ENCODE data around the gene MAPRE2.

DNA sequence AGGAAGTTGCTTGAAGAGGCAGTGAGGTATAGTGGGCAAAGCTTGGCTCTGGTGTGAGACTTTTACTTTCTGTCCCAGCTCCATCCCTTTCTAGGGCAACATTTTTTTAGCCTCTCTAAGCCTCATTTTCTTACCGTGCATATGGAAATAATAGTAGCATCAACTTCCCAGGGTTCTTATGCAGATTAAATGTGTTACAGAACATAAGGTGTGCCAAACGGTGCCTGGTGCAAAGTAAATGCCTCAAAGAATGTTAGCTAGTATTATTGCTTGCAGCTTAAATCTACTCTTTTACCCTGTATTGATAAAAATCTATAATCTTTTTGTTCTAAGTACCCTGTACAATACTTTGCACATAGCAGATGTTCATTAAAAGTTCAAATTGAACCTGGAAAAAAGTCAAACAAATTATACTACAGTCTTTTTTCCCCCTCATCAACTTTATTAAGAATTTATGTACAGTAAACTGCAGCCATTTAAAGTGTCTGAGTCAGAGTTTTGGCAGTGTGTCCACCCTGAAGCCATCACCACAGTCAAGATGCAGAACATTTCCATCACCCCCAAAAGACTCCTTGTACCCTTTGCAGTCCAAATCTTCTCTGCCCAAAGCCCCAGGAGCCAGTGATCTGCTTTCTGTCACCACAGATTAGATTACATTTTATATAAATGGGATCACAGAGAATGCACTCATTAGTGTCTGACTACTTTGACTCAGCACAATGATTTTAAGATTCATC lies 10.6 kb downstream of the MAPRE2 start:
- TF ChIP-seq POLR2AphosphoS5 (IDR thresholded peaks at IDR 0.05): peak in 1 of 2 donors; percentile 22
- TF ChIP-seq, protein P1, sequence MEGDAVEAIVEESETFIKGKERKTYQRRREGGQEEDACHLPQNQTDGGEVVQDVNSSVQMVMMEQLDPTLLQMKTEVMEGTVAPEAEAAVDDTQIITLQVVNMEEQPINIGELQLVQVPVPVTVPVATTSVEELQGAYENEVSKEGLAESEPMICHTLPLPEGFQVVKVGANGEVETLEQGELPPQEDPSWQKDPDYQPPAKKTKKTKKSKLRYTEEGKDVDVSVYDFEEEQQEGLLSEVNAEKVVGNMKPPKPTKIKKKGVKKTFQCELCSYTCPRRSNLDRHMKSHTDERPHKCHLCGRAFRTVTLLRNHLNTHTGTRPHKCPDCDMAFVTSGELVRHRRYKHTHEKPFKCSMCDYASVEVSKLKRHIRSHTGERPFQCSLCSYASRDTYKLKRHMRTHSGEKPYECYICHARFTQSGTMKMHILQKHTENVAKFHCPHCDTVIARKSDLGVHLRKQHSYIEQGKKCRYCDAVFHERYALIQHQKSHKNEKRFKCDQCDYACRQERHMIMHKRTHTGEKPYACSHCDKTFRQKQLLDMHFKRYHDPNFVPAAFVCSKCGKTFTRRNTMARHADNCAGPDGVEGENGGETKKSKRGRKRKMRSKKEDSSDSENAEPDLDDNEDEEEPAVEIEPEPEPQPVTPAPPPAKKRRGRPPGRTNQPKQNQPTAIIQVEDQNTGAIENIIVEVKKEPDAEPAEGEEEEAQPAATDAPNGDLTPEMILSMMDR (IDR thresholded peaks at IDR 0.05): no peak
- no peak for TF ChIP-seq POLR2A (IDR thresholded peaks at IDR 0.05; ENCODE audit: low read depth)
